Ammon's horn (tissue), 1 donor: ENCODE data around the gene LY6G5C.

Source experiments
- DNase-seq: peaks from one replicate; pipeline ENCODE4 v3.0.0-alpha.2; 2016; ENCODE audit warnings: low spot score

LY6G5C gene

DNA sequence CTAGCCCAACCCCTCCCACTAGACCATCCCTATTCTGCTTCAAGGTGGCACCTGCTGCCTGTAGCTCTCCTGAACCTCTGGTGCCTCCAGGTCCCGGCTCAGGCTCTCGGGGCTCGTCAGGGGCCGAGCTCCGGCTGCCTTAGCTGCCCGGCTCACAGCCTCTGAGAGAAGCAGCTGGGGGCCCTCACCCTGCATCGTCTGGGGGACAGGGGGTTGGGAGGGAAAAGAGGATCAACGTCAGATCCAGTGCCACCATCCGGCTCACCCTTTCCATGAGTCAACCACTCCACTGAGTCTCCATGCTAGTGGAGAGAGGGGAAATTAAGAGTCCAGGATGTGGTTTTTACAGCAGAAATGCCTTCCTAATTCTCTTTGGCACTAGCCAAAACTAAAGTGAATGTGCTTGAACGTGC is 41.4 kb downstream of the LY6G5C start:
- DNase-seq: no peak

DNA sequence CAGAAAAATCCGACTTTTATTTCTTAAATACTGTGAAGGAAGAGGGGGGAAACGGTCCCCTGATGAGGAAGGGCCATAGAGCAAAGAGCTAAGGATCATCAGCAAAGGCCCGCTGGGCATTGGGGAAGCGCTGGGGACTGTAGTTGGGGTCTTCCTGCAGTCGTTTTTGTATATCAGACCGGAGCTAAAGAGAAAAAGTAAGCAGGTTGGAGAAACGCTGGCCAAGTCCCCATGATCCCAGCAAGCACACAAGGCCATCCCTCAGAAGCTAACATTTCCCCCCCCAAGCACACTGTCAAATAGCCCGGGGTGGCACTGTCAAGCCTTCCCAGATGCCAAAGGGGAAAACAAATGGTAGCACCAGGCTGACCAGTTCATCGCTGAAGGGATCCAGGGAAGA is 41.8 kb downstream of the LY6G5C start:
- DNase-seq: no peak

DNA sequence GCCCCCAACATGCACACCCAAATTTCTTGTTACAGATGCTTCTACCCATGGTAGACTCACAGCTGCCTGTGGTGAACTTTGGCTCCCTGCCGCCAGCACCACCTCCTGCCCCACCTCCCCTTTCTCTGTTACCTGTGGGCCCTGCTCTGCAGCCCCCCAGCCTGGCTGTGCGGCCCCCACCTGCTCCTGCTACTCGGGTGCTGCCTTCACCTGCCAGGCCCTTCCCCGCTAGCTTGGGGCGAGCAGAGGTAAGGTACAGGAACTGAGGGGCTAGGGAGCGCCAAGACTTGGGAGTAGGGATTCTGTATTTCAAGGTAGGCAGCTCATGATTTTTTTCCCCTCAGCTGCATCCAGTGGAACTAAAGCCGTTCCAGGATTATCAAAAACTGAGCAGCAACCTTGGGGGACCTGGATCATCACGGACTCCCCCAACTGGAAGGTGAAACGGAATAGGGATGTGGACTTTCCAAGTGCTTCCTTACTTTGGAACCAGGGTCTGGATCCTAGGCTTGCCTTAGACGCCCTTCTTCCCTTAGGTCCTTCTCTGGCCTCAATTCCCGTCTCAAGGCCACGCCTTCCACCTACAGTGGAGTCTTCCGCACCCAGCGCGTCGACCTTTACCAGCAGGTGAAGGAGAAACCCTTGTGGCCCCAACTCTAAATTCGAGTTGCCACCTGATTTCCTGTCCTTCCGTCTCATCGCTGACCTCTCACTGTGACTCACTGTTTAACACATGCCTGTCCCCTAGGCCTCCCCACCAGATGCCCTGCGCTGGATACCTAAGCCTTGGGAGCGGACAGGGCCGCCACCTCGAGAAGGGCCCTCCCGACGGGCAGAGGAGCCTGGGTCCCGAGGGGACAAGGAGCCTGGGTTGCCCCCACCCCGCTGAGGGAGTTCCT is 43.9 kb downstream of the LY6G5C start:
- no peak for DNase-seq

DNA sequence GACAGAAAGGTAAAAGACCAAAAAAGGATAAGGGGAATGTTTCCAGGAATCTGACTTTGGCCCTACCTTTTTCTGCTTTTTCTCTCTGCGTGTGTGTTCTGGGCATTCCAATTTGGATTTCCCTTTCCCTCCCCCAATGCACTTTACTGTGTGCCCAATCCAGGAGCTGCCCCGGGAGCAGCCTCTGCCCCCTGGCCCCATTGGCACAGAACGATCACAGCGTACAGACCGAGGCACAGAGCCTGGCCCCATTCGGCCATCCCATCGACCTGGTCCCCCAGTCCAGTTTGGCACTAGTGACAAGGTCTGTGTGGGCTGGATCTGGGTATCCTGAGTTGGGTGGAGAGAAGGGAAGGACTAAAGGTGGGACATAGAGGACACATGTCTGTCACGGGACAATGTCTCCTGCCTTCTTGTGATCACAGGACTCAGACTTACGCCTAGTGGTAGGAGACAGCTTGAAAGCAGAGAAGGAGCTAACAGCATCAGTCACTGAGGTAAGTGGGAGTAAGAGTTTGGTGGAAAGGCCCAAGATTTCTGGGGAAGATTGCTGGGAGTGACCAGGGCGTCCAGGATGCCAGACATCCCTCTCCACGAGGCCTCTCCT is 45.8 kb downstream of the LY6G5C start:
- no peak for DNase-seq

DNA sequence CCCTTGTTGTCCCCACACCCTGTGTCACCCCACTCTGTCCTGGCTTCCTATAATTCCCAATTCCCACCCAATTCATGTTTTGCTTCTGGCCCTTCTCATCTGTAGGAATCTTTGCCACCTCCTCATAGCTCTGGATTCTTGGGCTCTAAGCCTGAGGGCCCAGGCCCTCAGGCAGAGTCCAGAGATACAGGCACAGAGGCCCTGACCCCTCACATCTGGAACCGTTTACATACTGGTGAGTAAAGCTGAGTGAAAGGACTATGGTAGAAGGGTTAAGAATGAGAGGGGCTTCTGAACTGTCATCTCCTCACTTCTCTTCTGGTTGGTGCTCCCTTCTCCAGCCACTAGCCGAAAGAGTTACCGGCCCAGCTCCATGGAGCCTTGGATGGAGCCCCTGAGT is 46.7 kb downstream of the LY6G5C start:
- no peak for DNase-seq

DNA sequence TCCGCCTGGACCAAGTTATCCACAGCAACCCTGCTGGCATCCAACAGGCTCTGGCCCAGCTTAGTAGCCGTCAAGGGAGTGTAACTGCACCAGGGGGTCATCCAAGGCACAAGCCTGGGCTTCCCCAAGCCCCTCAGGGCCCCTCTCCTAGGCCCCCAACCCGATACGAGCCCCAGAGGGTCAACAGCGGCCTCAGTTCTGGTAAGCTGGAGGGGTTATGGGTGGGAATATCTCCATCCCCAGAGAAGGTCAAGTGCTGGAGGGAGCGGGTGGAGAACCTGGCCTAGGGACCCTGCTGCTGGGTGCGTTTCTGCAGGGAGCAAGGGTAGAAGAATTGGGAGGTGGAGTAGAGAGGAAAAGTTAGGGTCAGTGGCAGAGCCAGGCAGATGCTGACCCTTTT is 47.4 kb downstream of the LY6G5C start:
- no peak for DNase-seq

- no peak for DNase-seq
These were observed 48.5 kb downstream of the LY6G5C start for GRCh38 chr6:31632279-31632946.

DNA sequence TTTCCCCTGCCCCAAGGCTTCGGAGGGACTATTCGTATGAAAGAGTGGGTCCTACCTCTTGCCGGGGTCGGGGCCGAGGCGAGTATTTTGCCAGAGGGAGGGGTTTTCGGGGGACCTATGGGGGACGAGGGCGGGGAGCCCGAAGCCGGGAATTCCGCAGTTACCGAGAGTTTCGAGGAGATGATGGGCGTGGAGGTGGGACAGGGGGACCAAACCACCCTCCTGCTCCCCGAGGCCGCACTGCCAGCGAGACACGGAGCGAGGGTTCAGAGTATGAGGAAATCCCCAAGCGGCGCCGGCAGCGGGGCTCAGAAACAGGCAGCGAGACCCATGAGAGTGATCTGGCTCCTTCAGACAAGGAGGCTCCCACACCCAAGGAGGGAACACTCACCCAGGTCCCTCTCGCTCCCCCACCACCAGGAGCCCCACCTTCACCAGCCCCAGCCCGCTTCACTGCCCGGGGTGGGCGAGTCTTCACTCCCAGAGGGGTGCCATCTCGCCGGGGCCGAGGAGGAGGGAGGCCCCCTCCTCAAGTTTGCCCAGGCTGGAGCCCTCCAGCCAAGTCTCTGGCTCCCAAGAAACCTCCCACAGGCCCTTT is 49.1 kb downstream of the LY6G5C start:
- DNase-seq: no peak

DNA sequence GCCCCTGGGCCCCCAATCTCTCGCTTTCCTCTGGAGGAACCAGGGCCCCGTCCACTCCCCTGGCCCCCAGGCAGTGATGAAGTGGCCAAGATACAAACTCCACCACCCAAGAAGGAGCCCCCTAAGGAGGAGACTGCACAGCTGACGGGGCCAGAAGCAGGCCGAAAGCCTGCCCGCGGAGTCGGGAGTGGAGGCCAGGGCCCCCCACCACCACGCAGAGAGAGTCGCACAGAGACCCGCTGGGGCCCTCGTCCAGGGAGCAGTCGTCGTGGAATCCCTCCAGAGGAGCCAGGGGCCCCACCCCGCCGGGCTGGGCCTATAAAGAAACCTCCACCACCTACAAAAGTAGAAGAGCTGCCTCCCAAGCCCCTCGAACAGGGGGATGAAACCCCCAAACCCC is 49.7 kb downstream of the LY6G5C start:
- no peak for DNase-seq

DNA sequence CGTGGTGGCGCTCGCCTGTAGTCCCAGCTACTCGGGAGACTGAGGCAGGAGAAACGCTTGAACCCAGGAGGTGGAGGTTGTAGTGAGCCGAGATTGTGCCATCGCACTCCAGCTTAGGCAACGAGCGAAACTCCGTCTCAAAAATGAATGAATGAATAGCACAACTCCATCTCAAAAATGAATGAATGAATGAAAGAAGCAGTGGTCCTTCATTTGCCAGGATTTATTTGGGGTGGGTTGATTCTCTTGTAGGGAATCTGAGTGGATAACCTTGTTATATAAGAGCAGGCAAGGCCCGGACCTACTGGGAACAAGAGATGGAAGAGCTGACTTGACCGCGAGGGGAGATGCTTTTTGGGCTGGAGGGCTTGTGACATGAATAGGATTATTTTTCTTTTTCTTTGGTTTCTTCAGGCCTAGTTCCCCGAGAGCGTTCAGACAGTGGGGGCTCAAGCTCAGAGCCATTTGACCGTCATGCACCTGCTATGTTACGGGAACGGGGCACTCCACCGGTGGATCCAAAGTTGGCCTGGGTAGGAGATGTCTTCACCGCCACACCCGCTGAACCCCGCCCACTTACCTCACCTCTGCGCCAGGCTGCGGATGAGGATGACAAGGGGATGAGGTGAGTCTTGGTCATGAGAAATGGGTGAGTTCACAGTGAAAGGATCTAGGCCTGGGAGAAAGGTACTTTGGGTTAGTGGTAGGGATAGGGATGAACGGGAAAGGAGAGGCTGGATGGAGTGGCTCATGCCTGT is 50.5 kb downstream of the LY6G5C start:
- no peak for DNase-seq

DNA sequence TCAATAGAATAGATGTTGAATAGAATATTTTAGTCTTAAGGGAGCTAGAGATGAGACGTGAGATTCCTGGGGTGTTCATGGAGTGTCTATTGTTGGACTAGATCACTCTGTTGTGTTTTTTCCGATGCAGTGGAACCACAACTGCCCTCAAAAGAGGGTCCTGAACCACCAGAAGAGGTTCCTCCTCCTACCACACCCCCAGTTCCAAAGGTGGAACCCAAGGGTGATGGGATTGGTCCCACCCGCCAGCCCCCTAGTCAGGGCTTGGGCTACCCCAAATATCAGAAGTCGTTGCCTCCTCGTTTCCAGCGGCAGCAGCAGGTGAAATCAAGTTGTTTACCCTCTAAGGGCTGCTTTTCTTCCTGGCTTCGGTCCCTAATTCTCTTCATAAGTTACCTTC is 51.9 kb downstream of the LY6G5C start:
- no peak for DNase-seq

DNA sequence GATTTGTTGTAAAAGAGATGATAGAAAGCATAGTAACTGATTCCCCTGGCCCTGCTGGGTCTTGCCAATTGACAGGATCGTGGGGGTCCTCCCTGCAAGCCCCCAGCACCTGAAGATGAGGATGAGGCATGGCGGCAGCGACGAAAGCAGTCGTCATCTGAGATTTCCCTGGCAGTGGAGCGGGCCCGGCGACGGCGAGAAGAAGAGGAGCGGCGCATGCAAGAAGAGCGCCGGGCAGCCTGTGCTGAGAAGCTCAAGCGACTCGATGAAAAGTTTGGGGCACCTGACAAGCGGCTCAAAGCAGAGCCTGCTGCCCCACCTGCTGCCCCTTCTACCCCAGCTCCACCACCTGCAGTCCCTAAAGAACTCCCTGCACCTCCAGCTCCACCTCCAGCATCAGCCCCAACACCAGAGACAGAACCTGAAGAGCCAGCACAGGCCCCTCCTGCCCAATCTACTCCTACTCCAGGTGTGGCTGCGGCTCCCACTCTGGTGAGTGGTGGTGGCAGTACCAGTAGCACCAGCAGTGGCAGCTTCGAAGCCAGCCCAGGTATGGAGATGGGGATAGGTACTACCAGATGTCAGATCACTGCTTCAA is 53.1 kb downstream of the LY6G5C start:
- DNase-seq: no peak

- no peak for DNase-seq
These were observed 53.9 kb downstream of the LY6G5C start for GRCh38 chr6:31626952-31627351.
